ENCODE measurements around the gene SLC25A22.
A peak's percentile ranks its signal among the peaks of the same experiment; 100 is the strongest.

SLC25A22 gene

GRCh38 chr11:770642-771616 lies 27.2 kb downstream of the SLC25A22 start:
- DNase-seq, result no peak

DNA sequence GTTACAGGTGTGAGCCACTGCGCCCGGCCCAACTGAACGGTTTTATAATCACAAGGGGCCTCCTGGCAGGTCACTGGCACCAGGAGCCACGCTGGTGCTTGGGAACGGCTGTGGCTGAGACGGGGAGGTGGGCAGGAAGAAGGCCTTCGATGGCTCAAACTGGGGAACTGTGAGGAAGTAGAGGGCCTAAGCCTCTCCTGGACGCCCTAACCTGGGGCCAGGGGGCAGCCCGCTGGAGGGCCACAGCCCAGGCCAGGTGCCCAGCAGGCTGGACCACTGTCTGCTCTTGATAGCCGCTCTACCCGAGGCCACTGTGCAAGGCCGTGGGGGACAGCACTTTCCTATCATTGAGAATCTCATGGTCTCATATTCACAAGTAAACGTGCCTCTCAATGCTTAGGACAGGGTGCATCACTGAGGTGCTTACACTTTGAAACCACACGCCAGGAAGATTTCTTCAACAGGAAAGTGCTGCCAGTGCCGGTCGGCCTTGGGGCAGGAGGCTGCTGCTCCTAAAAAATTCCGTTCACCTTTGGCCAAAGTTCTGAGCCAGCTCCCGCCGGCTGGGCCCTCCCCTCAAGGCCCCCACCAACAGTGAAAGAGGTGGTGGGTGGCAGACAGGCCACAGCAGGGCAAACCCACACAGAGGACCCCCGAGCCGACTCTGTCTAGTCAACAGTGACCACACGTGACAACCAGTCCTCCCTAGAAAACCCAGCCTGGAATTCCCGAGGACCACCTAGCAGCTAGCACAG lies 28.0 kb downstream of the SLC25A22 start:
- DNase-seq, result no peak

GRCh38 chr11:767238-767637 lies 30.8 kb downstream of the SLC25A22 start:
- no peak for DNase-seq

DNA sequence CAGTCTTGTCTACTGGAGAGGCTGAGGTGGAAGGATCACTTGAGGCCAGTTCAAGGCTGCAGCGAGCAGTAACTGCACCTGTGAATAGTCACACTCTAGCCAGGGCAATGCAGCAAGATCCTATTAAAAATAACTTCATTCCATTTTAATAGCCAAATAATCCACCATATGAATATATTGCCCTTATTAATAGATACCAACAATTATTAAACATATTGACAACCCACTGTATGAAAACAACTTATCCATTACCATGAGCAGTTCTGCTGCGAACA lies 31.2 kb downstream of the SLC25A22 start:
- no peak for DNase-seq

DNA sequence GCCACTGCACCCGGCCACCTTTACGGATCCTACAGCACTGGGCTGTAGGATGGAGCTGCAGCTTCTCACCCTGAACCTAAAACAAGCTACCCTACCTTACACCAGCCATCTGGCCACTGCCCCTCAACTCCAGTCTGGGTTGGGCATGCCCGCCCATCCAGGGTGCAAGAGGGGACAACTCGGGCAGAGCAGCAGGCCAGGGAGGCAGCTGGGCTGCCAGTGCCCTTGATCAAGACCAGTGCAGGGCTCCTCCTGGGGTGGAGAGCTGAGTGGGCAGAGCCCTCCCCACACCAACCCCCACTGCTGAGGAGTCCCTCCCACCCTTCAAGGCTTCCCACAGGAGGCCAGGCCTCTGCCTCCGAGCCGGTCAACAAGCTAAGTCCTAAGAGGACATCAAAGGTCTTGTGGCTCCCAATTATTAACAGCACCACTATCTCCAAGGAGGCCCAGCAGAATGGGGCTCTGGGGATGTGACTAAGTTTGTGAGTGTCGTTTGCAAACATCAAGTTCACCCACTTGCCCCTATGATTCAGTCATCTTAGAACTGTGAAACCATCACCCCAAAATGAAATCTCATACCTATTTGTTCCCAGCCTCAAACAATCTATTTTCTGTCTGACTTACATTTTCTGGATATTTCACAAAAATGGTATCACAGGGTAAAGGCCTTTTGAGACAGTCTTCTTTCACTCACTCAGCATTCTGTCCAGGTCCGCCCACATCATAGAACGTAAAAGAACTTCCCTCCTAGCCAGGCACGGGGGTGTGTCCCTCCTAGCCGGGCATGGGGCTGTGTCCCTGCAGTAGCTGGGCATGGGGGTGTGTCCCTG lies 31.8 kb downstream of the SLC25A22 start:
- DNase-seq, result no peak

- DNase-seq, result no peak
These were observed 32.3 kb downstream of the SLC25A22 start for GRCh38 chr11:765802-766091.

DNA sequence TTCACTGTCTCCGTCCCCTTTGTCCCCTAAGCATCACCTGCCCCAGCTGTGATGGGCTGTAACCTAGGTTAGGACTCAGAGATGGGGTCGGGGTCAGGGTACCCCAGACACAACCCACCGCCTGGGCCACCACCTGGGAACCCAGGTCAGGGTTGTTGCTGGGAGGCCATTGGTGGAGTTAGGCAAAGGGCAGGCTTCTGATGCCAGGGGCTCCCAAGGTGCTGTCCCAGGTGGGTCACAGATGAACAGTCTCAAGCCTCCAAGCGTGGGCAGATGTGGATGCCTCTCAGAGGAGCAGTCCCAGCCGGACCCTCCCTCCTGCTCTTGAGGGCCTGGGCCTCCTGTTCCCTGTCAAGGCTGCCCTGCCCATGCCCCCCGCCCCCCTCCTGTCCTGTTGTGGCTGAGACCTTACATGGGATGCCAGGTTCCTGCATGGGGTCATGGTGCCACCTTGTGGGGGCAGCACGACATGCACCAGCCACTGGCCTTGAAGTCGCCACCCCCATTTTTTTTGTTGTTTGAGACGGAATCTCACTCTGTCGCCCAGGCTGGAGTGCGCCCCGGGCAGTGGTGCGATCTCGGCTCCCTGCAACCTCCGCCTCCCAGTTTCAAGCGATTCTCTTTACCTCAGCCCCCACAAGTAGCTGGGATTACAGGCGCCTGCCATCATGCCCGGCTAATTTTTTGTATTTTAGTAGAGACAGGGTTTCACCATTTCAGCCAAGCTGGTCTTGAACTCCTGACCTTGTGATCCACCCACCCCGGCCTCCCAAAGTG lies 32.9 kb downstream of the SLC25A22 start:
- DNase-seq, result peak; percentile 75

GRCh38 chr11:764322-765024 lies 33.6 kb downstream of the SLC25A22 start:
- no peak for DNase-seq

DNA sequence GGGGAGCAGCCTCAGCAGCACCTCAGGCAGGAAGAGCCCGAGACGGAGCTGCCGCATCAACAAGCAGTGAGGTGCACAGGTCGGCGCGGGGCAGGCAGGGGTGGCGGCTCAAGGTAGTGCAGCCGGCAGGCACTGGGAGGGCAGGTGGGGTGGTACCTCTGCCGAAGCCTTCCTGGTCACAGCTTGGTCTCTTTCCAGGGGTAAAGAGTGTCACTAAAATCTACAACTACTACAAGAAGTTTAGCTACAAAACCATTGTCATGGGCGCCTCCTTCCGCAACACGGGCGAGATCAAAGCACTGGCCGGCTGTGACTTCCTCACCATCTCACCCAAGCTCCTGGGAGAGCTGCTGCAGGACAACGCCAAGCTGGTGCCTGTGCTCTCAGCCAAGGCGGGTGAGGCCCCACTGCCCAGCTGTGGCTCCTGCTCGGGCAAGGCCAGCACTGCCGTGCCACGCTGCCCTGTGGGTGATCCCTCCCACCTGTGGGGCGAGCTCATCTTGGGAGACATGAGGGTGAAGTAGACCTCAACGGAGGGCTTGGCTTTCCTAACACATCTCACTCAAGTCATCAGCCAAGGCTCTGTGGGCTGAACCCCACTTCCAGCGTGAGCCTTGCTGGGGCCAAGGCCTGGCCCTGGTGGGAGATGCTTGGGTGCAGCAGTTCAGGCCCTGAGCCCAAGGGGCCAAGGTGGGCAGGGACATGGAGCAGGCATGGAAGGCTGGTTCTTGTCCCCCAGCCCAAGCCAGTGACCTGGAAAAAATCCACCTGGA lies 34.3 kb downstream of the SLC25A22 start:
- DNase-seq, result no peak

DNA sequence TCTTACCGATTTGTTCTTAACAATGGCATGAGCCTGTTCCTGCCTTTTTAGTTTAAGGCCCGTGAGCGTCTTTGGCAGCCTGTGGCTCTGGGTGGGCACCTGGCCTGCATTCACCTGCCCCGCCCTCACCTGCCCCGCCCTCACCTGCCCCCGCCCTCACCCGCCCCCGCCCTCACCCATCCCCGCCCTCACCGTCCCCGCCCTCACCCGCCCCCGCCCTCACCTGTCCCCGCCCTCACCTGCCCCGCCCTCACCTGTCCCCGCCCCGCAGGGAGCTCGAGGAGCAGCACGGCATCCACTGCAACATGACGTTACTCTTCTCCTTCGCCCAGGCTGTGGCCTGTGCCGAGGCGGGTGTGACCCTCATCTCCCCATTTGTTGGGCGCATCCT lies 35.0 kb downstream of the SLC25A22 start:
- DNase-seq, result no peak

- DNase-seq, result peak; percentile 36
These were observed 35.5 kb downstream of the SLC25A22 start for GRCh38 chr11:762421-763072.

DNA sequence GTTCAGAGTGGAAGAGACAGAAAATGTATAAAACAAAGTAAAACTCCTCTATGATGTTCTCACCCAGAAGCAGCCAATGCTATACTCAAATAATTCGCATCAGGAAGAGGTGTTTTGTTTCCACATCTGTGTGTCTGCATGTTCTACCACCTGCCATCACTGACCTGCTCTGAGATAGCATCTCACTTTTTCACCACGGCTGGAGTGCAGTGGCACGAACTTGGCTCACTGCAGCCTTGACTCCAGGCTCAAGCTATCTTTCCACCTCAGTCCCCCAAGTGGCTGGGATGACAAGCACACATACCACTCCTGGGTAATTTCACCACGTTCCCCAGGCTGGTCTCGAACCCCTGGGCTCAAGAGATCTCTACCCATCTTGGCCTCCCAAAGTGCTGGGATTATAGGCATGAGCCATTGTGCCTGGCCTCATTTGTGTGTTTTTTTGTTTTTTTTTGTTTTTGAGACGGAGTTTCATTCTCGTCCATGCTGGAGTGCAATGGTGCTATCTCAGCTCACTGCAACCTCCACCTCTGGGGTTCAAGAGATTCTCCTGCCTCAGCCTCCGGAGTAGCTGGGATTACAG lies 36.5 kb downstream of the SLC25A22 start:
- no peak for DNase-seq

DNA sequence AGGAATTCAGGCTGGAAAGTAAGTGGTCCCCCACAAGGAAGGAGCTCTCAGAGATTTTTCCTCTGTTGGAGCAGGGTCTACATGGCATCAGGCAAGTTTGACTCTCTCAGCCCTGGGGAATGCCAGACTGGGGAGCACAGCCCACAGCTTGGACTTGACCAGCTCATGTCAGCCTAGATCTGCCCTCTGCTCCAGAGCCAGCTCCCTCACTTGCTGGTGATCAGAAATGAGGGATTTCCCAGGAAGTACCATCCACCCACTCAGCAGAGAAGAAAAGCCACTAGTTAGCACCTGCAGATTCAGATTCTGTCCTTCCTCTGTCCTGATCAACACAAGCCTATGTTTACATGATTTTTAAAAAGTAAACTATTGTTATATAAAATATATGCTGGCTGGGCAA lies 37.8 kb downstream of the SLC25A22 start:
- no peak for DNase-seq

- DNase-seq, result no peak
These were observed 48.4 kb downstream of the SLC25A22 start for GRCh38 chr11:749731-750130.

GRCh38 chr11:748007-748359 lies 50.1 kb downstream of the SLC25A22 start:
- DNase-seq, result no peak

DNA sequence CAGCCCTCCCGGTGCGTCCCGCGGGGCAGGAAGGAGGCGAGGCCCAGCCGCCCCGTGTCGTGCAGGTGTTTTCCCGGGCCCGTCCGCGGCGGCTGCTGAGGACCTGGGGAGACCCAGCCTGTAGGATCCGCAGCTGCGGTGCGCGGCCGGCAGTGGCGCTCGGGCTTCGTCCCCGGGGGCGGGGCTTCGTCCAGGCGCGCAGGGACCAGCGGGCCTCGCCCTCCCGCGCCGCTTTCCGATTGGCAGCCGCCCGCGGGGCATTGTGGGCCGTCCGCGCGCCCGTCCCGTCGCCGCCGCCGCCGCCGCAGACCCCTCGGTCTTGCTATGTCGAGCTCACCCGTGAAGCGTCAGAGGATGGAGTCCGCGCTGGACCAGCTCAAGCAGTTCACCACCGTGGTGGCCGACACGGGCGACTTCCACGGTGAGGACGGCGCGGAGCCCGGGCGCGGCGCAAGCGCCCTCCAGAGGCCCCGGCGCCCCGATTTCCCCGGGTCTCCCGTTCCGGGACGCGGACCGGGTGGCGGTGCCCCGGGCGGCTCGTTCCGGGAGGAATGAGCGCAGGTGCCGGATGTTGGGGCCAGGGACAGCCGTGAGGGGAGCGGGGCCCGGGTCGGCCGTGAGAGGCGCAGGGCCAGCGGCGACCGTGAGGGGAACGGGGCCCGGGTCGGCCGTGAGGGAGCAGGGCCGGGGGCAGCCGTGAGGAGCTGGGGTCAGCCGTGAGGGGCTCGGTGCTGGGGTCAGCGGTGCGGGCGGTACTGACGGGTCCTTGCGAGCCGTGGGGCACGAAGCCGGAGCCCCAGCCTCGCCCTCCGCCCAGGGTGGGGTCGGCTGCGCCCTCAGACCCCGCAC lies 50.7 kb downstream of the SLC25A22 start, which contains the start of gene TALDO1:
TSS of gene TALDO1 (plus strand) at position 307 of the 849 bp plus-strand sequence. CDS start at position 325, 18 bp downstream.
- peak; percentile 86 for DNase-seq

GRCh38 chr11:746289-747157 lies 51.6 kb downstream of the SLC25A22 start:
- no peak for DNase-seq

DNA sequence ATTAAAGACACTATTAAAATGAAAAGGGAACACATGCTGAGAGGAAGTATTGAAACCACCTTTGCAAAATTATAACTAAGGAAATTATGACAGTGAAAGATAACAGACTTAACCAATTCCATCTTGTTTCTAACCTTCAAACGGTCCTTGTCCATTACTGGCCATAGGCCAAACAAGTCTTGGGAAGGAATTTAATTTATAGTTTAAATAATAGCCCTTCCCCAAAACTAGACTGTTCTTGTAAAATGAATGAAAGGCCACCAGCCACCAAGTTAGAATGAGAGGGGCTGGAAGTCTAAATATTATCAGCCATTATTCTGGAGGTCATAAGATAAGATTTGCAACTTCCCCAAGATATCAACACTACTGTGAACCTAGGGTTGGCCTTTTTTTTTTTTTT lies 52.7 kb downstream of the SLC25A22 start:
- no peak for DNase-seq

Measured in CD4-positive, alpha-beta T cell treated with Interleukin-15 for 1 hour (primary cell).